CD4-positive, alpha-beta T cell treated with Interleukin-17A for 1 hour (primary cell): Measurements from ENCODE around the gene RBM33.

Experiments
- DNase-seq: peaks from one replicate; pipeline ENCODE4 v3.0.0-alpha.2; 2020

The RBM33 gene

DNA sequence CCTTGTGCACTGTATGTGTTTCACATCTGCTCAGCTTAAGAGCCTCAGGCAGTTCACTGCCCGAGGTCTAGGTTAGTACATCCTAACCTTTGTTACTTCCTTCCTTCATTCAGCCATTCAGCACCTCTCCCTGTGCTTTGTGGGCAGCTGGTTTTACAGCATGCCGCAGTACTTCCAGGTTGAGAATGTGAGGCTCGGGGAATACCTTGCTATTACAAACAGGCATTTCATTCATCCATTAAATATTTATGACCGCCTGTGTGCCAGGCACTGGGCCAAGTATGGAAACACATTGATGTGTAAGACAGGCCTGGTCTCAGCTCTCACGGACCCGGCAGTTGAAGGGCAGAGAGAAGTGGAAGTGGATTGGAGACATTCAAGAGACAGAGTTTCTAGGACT lies 85.4 kb downstream of the RBM33 start:
- no peak for DNase-seq

DNA sequence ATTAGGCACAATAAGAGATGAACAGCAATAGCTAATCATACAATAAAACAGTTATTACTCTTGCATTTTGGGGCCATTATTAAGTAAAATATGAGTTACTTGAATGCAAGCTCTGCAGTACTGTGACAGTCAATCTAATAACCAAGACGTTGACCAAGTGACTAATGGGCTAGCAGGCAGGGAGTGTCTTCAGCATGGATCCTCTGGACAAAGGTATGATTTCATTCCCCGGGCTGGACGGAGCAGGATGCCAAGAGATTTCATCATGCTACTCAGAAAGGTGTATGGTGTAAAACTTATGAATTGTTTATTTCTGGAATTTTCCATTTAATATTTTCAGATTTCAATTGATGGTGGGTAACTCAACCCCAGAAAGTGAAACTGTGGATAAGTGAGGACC lies 86.9 kb downstream of the RBM33 start:
- no peak for DNase-seq

DNA sequence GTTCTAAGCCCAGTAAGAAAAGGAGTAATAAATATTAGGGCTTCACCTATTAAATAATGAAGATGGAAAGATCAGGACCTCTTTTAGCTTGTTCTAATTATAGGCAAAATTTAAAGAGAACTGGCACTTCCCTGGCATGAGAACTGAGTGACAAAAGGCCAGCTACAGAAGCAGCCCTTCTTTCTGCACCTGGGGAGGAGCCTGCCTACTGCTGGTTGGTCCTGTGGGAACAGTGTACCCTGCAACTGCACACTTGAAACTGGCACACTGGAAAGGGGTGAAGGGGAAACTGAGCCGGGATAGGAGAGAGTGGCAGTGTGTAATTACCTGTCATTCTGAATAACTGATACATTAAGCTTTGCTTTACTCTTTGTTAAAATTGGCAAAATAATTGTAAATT lies 87.4 kb downstream of the RBM33 start:
- DNase-seq: no peak

DNA sequence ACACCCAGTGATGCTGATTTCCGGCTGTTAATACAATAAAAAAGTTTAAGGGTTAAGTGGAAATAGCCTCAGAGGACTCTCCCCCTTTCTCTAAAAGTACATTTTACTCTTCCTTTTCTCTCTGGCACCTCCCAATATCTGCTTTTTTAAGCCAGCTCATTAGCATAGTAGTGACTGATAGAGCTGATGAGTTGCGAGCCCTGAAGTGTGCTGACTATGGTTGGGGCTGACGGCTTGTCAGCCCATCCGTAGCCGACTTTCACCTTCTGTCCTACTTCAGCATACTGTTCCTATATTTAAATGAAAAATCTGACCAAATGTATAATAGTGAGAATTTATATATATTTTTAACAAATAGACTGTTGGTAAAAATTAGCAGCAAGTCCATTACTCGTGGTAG lies 87.8 kb downstream of the RBM33 start:
- no peak for DNase-seq

DNA sequence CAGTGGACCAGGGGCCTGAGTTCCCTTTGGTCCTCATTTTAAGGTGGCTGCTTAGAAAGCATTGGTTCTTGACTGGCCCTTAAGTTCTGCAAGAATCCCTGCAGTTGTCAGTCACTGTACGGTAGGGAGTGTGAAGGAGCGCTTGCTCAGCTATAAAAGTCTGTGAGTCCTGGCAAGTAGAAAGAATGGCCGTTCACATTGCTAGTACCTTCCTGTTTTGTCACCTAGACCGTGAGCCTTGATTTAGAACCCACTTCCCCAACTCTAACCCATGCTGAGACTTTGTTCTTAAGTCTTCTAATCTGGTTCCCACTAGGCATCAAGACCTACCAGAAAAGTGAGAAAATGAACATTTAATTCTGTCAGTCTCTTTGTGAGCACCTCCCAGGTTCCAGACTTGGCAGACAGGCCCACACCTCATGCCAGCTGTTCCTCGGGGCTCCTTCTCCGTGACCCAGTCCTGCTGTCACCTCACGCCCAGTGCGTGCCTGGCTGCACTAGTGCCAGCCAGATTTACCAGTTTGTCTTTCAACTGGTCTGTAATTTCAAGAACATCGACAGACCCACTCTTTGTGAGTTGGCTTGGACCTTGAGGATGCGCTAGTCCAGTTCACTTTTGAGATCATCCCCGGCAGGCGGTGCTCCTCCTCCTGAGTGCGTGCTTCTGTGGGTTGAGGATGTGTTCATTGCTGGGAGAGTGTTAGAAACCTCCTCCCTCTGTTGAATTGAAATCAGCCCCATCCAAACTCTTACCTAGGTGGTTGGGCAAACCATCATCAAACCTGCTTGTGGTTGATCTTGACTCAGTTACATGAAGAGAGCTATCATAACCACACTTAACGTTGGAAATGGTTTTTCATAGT lies 89.4 kb downstream of the RBM33 start:
- DNase-seq: no peak

DNA sequence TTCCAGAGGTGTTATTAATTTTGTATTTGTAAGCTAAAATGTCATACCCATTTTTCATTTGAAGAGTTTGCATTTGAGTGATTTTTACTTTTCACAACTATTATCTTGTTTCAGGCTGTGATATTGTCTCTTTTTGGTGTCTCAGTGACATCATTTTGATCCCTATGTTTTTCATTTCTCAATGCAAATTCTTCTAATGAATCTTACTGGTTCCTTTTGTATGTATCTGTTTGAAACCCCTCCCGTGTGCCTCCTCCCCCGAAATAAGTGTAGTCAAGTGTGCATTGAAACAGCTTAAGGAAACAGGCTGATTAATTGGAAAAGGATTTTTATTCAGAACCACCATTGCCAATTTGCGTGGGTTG lies 90.0 kb downstream of the RBM33 start:
- DNase-seq: no peak

DNA sequence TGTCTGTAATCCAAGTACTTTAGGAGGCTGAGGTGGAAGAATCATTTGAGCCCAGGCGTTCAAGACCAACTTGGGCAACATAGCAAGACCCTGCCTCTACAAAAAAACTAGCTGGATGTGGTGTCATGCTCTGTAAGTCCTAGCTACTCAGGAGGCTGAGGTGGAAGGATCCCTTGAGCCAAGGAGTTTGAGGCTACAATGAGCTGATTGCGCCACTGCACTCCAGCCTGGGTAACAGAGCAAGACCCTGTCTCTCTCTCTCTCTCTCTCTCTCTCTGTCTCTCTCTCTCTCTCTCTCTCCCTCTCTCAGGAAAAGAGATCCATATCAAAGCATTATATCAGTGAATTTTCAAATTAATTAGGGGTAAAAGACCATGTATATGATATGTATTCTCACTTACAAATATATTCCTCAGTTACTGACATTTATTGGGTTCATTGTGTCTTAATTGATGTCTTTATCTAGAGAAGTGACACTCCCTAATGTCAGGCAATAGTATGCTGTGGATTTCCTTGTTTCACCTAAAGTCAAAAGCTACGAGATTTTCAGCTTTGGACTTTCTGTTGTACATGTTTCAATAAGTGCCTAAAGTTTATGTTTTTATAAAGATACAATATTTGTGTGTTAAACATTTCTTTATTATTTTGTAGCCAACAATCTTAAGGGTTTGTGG lies 91.1 kb downstream of the RBM33 start:
- DNase-seq: no peak

DNA sequence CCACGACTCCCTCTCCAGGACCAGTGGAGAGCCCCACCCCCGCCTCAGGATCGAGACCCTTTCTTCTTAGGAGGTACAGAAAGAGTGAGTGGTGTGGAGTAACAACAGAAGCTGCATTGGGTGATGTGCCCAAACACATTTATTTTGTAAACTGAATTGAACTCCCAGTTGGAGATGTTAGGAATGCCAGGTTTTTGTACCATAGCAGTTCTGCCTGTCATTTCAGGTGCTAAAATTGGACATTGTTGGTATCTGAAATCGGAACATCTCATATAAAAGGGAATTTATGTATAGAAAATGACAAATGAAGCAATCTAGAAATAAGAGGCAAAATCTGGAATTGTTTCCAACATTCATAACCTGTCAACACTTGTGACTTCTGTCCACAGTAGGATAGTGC lies 93.1 kb downstream of the RBM33 start:
- DNase-seq: no peak

DNA sequence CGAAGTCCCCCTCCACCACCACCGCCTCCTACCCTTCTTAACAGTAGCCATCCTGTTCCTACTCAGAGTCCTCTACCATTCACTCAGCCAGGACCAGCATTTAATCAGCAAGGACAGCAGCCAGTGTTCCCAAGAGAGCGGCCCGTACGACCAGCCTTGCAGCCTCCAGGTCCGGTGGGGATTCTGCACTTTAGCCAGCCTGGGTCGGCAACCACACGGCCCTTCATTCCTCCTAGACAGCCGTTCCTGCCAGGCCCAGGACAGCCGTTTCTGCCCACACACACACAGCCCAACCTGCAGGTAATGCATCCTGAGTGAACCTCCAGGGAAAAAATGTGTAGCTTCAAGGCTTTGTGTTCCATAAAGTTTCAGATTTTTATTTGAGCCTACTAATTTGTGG lies 93.6 kb downstream of the RBM33 start:
- DNase-seq: no peak

DNA sequence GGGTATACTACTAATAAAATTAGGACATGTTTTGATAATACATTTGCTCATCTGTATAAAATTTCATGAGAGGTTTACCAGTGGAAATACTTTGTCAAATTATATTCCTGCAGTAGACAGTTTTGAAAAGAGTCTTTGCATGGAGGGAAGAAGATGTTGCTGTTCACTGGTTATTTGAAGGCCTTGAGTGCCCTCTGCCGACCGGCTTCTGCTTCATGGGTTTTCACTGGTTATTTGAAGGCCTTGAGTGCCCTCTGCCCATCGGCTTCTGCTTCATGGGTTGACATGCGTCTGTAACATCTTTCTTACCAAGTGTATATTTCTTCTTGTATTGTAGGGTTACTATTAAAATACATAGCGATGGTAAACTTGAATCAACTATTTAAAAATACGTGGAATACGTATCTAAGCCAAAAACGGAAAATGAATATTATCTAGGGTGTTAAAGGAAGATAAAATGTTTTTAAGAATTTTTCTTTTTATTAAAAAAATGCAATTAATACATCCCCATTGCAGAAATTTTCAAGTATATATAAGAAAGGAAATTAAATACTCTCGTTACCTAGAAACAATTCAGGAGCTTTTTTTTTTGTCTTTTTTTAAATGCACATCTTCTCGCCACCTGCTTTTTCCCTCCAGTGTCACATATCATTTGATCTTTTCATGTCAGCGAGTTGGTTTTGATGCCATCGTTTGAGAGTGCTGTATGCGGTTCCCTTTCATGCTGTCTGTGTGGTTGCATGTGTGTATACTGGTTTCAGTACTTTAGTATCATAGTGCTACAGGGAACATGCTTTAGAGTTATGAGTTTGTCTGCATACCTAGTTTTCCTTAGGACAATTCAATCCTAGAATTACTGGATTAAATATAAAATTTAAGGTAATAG lies 94.4 kb downstream of the RBM33 start:
- peak; percentile 65 for DNase-seq

DNA sequence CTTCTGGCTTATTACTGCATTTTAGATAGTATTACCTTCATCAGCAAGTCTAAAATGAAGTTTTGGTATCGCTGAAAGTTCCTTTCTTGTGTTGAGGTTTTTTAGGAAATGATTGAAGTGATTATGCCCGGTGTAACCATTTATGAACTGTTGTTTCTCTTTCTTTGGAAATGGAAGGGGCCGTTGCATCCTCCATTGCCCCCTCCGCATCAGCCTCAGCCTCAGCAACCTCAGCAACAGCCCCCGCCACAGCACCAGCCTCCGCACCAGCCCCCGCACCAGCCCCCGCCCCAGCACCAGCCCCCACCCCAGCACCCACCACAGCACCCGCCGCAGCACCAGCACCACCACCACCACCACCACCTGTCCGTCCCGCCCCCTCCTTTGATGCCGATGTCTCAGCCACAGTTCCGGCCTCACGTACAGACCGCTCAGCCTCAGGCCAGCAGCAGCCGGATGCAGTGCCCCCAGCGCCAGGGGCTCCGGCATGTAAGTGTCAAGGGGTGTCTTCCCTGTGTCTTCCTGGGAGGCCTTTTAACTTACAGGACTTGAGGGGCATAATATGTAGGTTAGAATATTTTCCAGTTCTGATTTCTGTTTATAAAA lies 95.2 kb downstream of the RBM33 start:
- no peak for DNase-seq

DNA sequence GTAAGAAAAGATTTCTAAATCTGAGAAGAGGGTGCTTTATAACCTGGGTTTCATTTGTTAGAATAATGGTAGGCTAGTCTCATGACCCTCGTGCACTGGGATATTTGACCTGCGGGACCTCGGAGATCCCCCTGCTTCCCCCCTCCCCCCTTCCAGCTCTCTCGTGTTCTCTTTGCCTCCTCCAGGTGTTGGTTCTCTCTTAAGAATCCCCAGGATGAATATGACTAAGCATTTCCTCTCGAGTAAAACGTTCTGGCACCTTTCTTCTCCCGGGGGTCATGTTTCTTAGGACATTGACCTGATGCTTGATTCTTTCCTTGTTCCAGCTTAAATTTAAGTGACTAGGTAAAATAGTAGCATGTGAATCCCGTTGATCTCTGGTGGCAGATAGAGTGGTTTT lies 96.6 kb downstream of the RBM33 start:
- no peak for DNase-seq

DNA sequence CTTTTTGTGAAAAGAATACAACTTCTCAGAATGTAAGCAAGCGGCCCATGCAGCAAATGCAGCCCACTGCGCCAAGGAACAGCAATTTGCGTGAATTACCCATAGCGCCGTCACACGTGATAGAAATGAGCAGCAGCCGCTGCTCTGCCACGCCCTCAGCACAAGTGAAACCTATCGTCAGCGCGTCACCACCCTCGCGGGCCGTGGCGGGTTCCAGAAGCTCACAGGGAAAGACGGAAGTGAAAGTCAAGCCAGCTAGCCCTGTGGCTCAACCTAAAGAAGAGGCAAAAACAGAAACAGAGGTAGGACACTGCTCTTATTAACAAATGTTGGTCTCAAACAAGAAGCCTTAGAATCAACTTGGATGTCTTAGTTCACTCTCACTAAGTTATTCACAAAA lies 97.3 kb downstream of the RBM33 start:
- DNase-seq: peak; percentile 34

DNA sequence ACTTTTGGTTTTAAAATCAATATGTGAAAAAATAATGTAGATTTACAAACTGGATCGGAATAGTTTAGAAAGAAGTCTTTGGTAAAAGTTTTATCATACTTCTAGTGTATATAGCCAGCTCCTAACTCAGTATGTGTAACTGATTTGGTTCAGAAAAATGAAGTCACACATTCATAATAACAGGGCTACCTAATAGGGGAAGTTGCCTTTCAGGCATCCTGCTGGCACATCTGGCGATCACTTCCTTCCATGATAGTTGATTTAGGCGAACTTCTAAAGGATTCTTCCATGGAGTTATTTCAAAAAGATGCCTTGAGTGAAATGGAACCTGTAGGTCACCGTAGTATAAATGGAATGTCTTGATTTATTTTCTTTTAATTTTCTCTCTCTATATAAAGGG lies 98.7 kb downstream of the RBM33 start:
- no peak for DNase-seq

DNA sequence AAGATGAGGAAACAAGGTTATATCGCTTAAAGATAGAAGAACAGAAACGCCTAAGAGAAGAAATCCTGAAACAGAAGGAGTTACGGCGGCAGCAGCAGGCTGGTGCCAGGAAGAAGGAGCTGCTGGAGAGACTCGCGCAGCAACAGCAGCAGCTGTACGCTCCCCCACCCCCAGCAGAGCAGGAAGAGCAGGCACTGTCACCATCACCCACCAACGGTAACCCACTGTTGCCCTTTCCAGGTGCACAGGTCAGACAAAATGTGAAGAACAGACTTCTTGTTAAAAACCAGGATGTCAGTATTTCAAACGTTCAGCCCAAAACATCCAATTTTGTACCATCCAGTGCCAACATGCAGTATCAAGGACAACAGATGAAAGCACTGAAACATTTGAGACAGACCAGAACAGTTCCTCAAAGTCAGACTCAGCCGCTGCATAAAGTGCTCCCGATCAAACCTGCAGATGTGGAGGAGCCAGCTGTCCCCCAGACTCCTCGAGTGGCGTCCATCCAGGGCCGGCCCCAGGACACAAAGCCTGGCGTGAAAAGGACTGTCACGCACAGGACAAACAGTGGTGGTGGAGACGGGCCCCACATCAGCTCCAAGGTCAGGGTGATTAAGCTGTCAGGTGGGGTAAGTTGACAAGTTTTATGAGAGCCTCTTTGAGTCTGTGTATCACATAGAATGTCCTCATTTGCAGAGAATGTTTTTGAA lies 100.7 kb downstream of the RBM33 start:
- DNase-seq: no peak

DNA sequence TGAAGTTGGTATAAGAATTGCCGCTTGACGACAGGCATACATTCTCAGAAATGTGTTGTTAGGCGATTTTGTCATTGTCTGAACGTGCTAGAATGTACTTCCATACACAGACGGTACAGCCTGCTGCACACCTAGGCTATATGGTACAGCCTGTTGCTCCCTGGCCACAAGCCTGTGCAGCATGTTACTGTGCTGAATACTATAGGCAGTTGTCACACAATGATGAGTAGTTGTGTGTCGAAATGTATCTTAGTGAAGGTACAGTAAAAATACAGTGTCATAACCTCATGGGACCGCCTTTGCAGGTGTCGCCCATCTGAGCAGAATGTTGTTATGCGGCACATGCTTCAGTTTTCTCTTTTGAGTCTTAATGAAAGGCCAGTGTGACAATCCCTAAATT lies 101.3 kb downstream of the RBM33 start:
- DNase-seq: no peak

DNA sequence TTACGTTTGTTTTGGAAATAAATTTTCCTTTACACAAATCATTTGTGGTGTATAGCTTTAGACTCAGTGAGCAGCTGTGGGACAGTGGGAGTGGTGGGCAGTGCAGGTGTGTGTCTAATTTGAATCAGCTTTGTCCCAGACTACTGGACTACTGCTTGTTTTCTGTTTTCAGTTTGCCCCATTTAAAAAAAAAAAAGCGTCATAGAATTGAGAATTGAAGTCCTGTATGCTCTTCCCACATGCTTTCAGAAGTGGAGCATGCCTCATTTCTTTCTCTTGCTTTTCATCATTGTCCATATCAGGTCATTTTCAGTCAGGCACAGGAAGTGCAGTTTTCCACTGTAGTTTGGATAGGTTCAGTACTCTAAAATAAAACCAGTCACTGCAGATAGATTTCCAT lies 101.7 kb downstream of the RBM33 start:
- DNase-seq: no peak

DNA sequence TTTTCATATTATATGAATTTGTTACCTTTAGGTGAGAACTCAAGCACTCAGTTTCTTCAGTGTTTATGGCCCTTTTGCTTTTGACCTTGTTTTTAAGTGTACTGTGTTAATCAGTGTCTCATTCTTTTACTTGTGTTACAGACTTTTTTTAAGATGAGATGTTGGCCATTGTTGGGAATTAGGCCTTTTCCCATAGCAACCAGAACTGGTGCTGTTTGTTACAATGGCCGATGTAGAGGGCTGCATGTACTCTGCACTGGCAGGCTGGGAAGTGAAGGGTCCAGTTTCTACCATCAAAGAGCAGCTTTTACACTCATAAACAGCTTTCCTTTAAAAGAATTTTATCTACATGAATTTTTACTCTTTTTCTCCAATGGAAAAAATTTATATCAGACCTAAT lies 102.7 kb downstream of the RBM33 start:
- no peak for DNase-seq

DNA sequence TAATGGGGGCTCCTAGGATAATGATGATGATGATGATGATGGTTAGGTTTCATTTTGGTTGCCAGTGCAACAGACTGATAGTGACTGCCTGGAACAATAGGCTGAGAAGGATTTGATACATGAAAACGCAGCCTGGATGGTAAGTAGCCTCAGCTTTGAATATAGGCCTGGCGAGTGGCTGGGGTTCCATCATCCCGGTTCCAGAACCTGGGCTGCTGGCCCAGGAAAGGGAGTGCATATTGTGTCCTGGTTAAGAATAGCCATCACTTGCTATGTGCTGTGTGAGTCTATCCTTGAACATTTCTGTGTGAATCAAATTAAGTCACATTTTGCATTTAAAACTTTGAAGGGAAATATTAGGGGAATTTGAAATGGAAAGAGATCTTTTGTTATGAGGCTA lies 105.1 kb downstream of the RBM33 start:
- DNase-seq: no peak

DNA sequence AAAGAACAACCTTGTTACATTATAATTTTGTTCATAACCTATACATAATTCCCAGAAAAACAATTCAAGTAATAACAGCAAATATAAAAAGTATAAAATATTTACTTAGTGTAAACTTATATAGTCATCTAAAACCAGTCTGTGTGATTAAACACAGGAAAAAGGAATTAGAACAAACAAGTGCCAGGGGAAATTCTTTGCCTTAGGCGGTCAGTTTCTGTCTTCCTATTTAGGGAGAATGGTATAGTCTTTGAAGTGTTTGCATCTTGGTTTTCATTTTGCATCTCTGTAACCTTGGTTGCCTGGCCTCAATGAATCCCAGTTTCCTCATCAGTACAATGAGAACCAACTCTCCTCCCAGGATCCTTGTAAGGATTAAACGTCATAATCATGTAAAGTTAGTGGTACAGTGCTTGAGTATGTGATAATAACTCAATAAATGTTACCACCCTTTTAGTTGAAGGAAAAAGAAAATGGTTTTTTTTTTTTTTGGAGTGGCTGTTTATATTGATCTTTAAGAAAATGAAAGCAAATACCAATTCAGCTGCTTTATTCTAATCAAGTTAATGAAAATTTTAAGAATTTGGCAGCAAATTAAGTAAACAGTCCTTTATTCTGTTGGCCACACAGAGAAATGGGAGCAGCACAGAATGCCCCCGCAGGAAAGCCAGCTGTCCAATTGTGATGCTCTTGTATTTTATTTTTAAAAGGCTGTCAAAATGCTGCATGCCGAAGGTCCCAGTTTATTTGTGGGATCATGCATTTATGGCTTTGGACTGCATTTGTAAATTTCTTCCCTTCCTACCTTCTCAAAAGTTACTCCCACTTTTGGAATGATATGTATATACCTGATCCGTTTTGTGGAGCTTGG lies 106.0 kb downstream of the RBM33 start:
- no peak for DNase-seq

DNA sequence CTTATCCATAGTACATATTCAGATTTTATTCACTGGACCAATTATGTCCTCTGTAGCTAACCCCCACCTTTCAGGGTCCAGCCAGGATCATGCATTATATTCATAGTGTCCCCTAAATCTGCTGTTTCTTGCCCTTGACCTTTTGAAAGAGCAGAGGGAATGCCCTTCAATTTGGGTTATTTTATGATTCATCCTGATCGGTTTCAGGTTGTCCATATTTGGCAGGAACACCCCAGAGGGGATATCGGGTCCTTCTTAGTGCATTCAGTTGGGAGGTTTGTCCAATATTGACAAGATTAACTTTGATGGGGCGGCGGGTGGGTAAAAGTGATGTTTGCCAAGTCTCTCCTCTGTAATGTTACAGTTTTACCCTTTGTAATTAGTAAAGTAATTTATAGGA lies 106.9 kb downstream of the RBM33 start:
- DNase-seq: no peak
